Effector memory CD4-positive, alpha-beta T cell (primary cell): ENCODE data around the gene CDC42EP2.
A peak's percentile ranks its signal among the peaks of the same experiment; 100 is the strongest.
"Not testable (repeated sequence)": the region's sequence is repeated elsewhere in the genome, so short reads cannot be mapped to it uniquely, and the experiment has no call there.

Experiments
- DNase-seq, 3 donors: peaks; one replicate each; pipeline ENCODE4 v3.0.0-alpha.2; 2020
- H3K27ac ChIP-seq: 2 replicates; pipeline ENCODE4 v1.7.0; 2013; ENCODE audit warnings: mild to moderate bottlenecking, low read length, moderate library complexity; ENCODE audit not compliant: insufficient read depth, poor library complexity, severe bottlenecking
- H3K27me3 ChIP-seq: replicated peaks from 2 replicates; pipeline ENCODE4 v1.7.0; 2013; ENCODE audit warnings: mild to moderate bottlenecking, low read length; ENCODE audit not compliant: insufficient read depth, control insufficient read depth, poor library complexity, severe bottlenecking
- H3K36me3 ChIP-seq: 2 replicates; pipeline ENCODE4 v1.7.0; 2013; ENCODE audit warnings: mild to moderate bottlenecking, low read length, moderate library complexity; ENCODE audit not compliant: control insufficient read depth, insufficient read depth
- H3K4me1 ChIP-seq: 2 replicates; pipeline ENCODE4 v1.7.0; 2013; ENCODE audit warnings: low read length, mild to moderate bottlenecking; ENCODE audit not compliant: control insufficient read depth, insufficient read depth, poor library complexity, severe bottlenecking
- H3K4me3 ChIP-seq: 2 replicates; pipeline ENCODE4 v1.7.0; 2013; ENCODE audit warnings: low read length, low read depth, mild to moderate bottlenecking; ENCODE audit not compliant: insufficient read depth, poor library complexity, severe bottlenecking
- H3K9me3 ChIP-seq: 2 replicates; pipeline ENCODE4 v1.7.0; 2013; ENCODE audit warnings: mild to moderate bottlenecking, low read length, moderate library complexity; ENCODE audit not compliant: control insufficient read depth

Gene CDC42EP2

GRCh38 chr11:65332591-65332990 lies 17.9 kb downstream of the CDC42EP2 start:
- H3K27ac ChIP-seq, H3K9me3 ChIP-seq, DNase-seq, H3K4me3 ChIP-seq, H3K36me3 ChIP-seq, H3K27me3 ChIP-seq: not testable (repeated sequence)
- H3K4me1 ChIP-seq, result peaks cover 14% of the 10 kb centered on the region

- no peak for DNase-seq
- peak overlapping the region; percentile 86 for H3K27ac ChIP-seq
- H3K4me3 ChIP-seq, result peak overlapping the region; percentile 98
Observed at GRCh38 chr11:65334696-65335295, 20.1 kb downstream of the CDC42EP2 start.

GRCh38 chr11:65338676-65339075 lies 24.0 kb downstream of the CDC42EP2 start:
- no peaks in the 10 kb centered on the region for H3K9me3 ChIP-seq
- no peak overlapping the region for H3K27ac ChIP-seq
- H3K27me3 ChIP-seq, result no peaks in the 10 kb centered on the region
- DNase-seq, result no peak
- H3K4me1 ChIP-seq, result peaks cover 14% of the 10 kb centered on the region
- H3K36me3 ChIP-seq, result peaks cover 39% of the 10 kb centered on the region
- H3K4me3 ChIP-seq, result no peak overlapping the region

More at GRCh38 chr11:65334696-65335295, 20.1 kb downstream of the CDC42EP2 start:
- Histone ChIP-seq H3K4me1 (peaks cover 14% of the 10 kb centered on the region), H3K9me3 (no peaks in the 10 kb centered on the region), H3K36me3 (peaks cover 3% of the 10 kb centered on the region), H3K27me3 (no peaks in the 10 kb centered on the region)

- no peak overlapping the region for H3K4me3 ChIP-seq
- peaks cover 4% of the 10 kb centered on the region for H3K4me1 ChIP-seq
- H3K27ac ChIP-seq, result no peak overlapping the region
- H3K27me3 ChIP-seq, result no peaks in the 10 kb centered on the region
- peaks cover 54% of the 10 kb centered on the region for H3K36me3 ChIP-seq
- no peak for DNase-seq
- H3K9me3 ChIP-seq, result no peaks in the 10 kb centered on the region
Observed at GRCh38 chr11:65340226-65340625, 25.6 kb downstream of the CDC42EP2 start.

GRCh38 chr11:65341856-65342255 lies 27.2 kb downstream of the CDC42EP2 start:
- no peak overlapping the region for H3K4me3 ChIP-seq
- no peaks in the 10 kb centered on the region for H3K9me3 ChIP-seq
- no peaks in the 10 kb centered on the region for H3K4me1 ChIP-seq
- DNase-seq, result no peak
- H3K27ac ChIP-seq, result no peak overlapping the region
- peaks cover 70% of the 10 kb centered on the region for H3K36me3 ChIP-seq
- no peaks in the 10 kb centered on the region for H3K27me3 ChIP-seq

- peaks cover 37% of the 10 kb centered on the region for H3K36me3 ChIP-seq
- H3K9me3 ChIP-seq, result no peaks in the 10 kb centered on the region
- H3K27me3 ChIP-seq, result no peaks in the 10 kb centered on the region
- H3K4me3 ChIP-seq, result no peak overlapping the region
- H3K4me1 ChIP-seq, result peaks cover 10% of the 10 kb centered on the region
- DNase-seq, result no peak
- no peak overlapping the region for H3K27ac ChIP-seq
Observed at GRCh38 chr11:65351511-65351910, 36.8 kb downstream of the CDC42EP2 start.

- Histone ChIP-seq H3K4me3 (no peak overlapping the region), H3K27ac (no peak overlapping the region), H3K36me3 (peaks cover 34% of the 10 kb centered on the region), H3K4me1 (peaks cover 10% of the 10 kb centered on the region), H3K27me3 (no peaks in the 10 kb centered on the region), H3K9me3 (no peaks in the 10 kb centered on the region)
- DNase-seq, result no peak
Observed at GRCh38 chr11:65352783-65353182, 38.1 kb downstream of the CDC42EP2 start.

- Histone ChIP-seq H3K27ac (no peak overlapping the region), H3K27me3 (no peaks in the 10 kb centered on the region), H3K36me3 (peaks cover 34% of the 10 kb centered on the region), H3K4me3 (no peak overlapping the region), H3K4me1 (peaks cover 10% of the 10 kb centered on the region), H3K9me3 (no peaks in the 10 kb centered on the region)
- DNase-seq, result no peak
Observed at GRCh38 chr11:65353376-65353775, 38.7 kb downstream of the CDC42EP2 start.

- H3K4me3 ChIP-seq, result peak overlapping the region; percentile 39
- DNase-seq, result no peak
- H3K36me3 ChIP-seq, result peaks cover 29% of the 10 kb centered on the region
- H3K27me3 ChIP-seq, result no peaks in the 10 kb centered on the region
- peaks cover 10% of the 10 kb centered on the region for H3K4me1 ChIP-seq
- no peaks in the 10 kb centered on the region for H3K9me3 ChIP-seq
- peak overlapping the region; percentile 35 for H3K27ac ChIP-seq
Observed at GRCh38 chr11:65353900-65354264, 39.2 kb downstream of the CDC42EP2 start.

GRCh38 chr11:65354265-65355012 lies 39.8 kb downstream of the CDC42EP2 start, which contains the start of gene TIGD3:
Gene TIGD3 (plus strand): TSS chr11:65354751. CDS start chr11:65355809, 1,058 bp downstream.
- Histone ChIP-seq H3K4me1 (peaks cover 10% of the 10 kb centered on the region), H3K4me3 (peak within 1 kb of the TSS; percentile 73), H3K9me3 (no peaks in the 10 kb centered on the region), H3K27me3 (no peaks in the 10 kb centered on the region), H3K27ac (peak within 1 kb of the TSS; percentile 45), H3K36me3 (peaks cover 24% of the 10 kb centered on the region)
- peak; percentile 95 to 96 (median 95) for DNase-seq
